Activated T-cell treated with anti-CD3 and anti-CD28 coated beads, Interleukin-2, amount 50 U/mL, for 24 hours (primary cell): ENCODE measurements around the gene OR2B3.
"Not testable (repeated sequence)": the region's sequence is repeated elsewhere in the genome, so short reads cannot be mapped to it uniquely, and the experiment has no call there.

Experiments
- DNase-seq: peaks from one replicate; pipeline ENCODE4 v3.0.0-alpha.2; 2020
- H3K27ac Mint-ChIP-seq: 2 replicates; pipeline ENCODE4 v1.8.0; 2020; ENCODE audit warnings: mild to moderate bottlenecking, mixed read lengths
- H3K27me3 Mint-ChIP-seq: 2 replicates; pipeline ENCODE4 v1.8.0; 2020; ENCODE audit warnings: mixed read lengths
- H3K36me3 Mint-ChIP-seq: 2 replicates; pipeline ENCODE4 v1.8.0; 2020; ENCODE audit warnings: low read depth, mixed read lengths
- H3K4me1 Mint-ChIP-seq: 2 replicates; pipeline ENCODE4 v1.8.0; 2020; ENCODE audit warnings: low read depth, mixed read lengths
- H3K4me3 Mint-ChIP-seq: 2 replicates; pipeline ENCODE4 v1.8.0; 2020; ENCODE audit warnings: mild to moderate bottlenecking, moderate library complexity, mixed read lengths
- H3K9me3 Mint-ChIP-seq: 2 replicates; pipeline ENCODE4 v1.8.0; 2020; ENCODE audit warnings: mixed read lengths

OR2B3 gene

GRCh38 chr6:29087213-29087612 lies at the start of gene OR2B3:
TSS of gene OR2B3 (minus strand) at chr6:29087313. CDS start at chr6:29087248, 65 bp downstream.
- H3K4me3 Mint-ChIP-seq, result no peak within 1 kb of the TSS
- H3K27me3 Mint-ChIP-seq, result peaks cover 49% of the 10 kb centered on the region
- H3K27ac Mint-ChIP-seq, result no peak within 1 kb of the TSS
- no peaks in the 10 kb centered on the region for H3K4me1 Mint-ChIP-seq
- no peaks in the 10 kb centered on the region for H3K9me3 Mint-ChIP-seq
- H3K36me3 Mint-ChIP-seq, result no peaks in the 10 kb centered on the region
- DNase-seq, result no peak

GRCh38 chr6:29131691-29132090 lies 44.6 kb upstream of the OR2B3 start:
- DNase-seq, result no peak
- Mint-ChIP-seq H3K4me3 (no peak overlapping the region), H3K27ac (no peak overlapping the region), H3K27me3 (peaks cover 52% of the 10 kb centered on the region), H3K4me1 (no peaks in the 10 kb centered on the region), H3K9me3 (no peaks in the 10 kb centered on the region), H3K36me3 (no peaks in the 10 kb centered on the region)

DNA sequence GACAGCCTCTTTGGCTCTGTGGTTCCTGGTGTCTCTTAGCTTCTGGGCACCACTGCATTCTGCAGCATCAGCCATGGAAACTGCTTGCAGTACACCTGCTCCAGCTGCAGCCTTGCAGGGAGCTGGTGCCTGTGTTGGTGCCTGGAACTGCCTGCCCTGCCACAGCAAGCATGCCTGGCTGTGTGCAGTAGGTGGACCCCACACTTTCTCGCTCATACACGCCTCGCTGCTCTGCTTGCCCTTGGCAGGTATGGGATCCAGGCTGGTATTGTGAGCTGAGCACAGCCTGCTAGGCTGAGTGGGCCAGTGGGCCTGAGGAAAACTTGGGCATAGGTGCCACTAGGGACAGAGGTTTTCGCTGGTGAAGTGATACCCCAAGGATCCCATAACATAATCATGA lies 43.5 kb upstream of the OR2B3 start:
- H3K36me3 Mint-ChIP-seq, result no peaks in the 10 kb centered on the region
- no peak for DNase-seq
- no peak overlapping the region for H3K4me3 Mint-ChIP-seq
- H3K27ac Mint-ChIP-seq, result no peak overlapping the region
- peaks cover 53% of the 10 kb centered on the region for H3K27me3 Mint-ChIP-seq
- H3K9me3 Mint-ChIP-seq, result no peaks in the 10 kb centered on the region
- no peaks in the 10 kb centered on the region for H3K4me1 Mint-ChIP-seq

- peaks cover 54% of the 10 kb centered on the region for H3K27me3 Mint-ChIP-seq
- H3K27ac Mint-ChIP-seq, result no peak overlapping the region
- H3K9me3 Mint-ChIP-seq, result no peaks in the 10 kb centered on the region
- no peaks in the 10 kb centered on the region for H3K4me1 Mint-ChIP-seq
- H3K36me3 Mint-ChIP-seq, result no peaks in the 10 kb centered on the region
- H3K4me3 Mint-ChIP-seq, result no peak overlapping the region
- DNase-seq, result no peak
These were observed 42.4 kb upstream of the OR2B3 start for GRCh38 chr6:29129326-29130012.

DNA sequence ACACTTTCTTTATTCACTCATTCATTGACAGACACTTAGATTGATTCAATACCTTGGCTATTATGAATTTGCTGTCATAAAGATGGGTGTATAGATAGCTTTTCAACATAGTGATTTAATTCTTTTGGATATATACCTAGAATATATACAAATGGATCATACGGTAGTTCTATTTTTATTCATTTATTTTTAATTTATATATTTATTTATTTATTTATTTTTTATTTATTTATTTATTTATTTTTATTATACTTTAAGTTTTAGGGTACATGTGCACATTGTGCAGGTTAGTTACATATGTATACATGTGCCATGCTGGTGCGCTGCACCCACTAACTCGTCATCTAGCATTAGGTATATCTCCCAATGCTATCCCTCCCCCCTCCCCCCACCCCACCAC lies 27.9 kb upstream of the OR2B3 start:
- not testable (repeated sequence) for H3K36me3 Mint-ChIP-seq, H3K4me3 Mint-ChIP-seq, DNase-seq, H3K4me1 Mint-ChIP-seq, H3K9me3 Mint-ChIP-seq, H3K27ac Mint-ChIP-seq
- peaks cover 60% of the 10 kb centered on the region for H3K27me3 Mint-ChIP-seq

- no peak overlapping the region for H3K4me3 Mint-ChIP-seq
- H3K27ac Mint-ChIP-seq, result no peak overlapping the region
- no peaks in the 10 kb centered on the region for H3K36me3 Mint-ChIP-seq
These were observed 25.0 kb upstream of the OR2B3 start for GRCh38 chr6:29112135-29112534.

GRCh38 chr6:29107758-29108157 lies 20.6 kb upstream of the OR2B3 start, which contains the start of gene OR2J3:
TSS of gene OR2J3 (plus strand) at chr6:29108058. CDS start at chr6:29111891, 3,833 bp downstream.
- H3K4me3 Mint-ChIP-seq, result no peak within 1 kb of the TSS
- no peak for DNase-seq
- H3K4me1 Mint-ChIP-seq, result no peaks in the 10 kb centered on the region
- H3K27ac Mint-ChIP-seq, result no peak within 1 kb of the TSS
- no peaks in the 10 kb centered on the region for H3K9me3 Mint-ChIP-seq
- H3K27me3 Mint-ChIP-seq, result peaks cover 55% of the 10 kb centered on the region
- no peaks in the 10 kb centered on the region for H3K36me3 Mint-ChIP-seq

More at GRCh38 chr6:29112135-29112534, 25.0 kb upstream of the OR2B3 start:
- H3K9me3 Mint-ChIP-seq, result no peaks in the 10 kb centered on the region
- no peaks in the 10 kb centered on the region for H3K4me1 Mint-ChIP-seq
- peaks cover 49% of the 10 kb centered on the region for H3K27me3 Mint-ChIP-seq
- DNase-seq, result no peak

DNA sequence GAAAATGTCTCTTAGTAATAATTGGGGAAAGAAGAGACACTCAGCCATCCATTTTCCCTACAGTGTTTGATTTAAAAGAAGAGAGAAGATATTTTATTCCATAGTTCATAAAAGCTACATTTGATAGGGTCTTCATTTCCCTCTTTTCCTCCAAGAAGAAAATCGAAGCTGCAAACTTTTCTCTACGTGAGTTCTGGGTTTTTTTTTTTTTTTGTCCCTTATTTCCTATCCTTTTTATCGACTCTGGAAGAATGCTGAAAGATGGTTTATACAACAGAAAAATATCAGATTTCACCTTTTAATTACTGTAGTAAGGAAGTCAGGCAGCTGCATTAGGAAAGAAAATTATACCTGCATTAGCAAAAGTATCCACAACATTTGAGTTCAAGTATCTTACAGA lies 12.1 kb upstream of the OR2B3 start, which contains the start of gene OR2J1:
TSS of gene OR2J1 (plus strand) at position 301 of the 400 bp plus-strand sequence. CDS start 1,453 bp downstream, outside the sequence.
- H3K27ac Mint-ChIP-seq, result no peak within 1 kb of the TSS
- peaks cover 37% of the 10 kb centered on the region for H3K27me3 Mint-ChIP-seq
- H3K36me3 Mint-ChIP-seq, result no peaks in the 10 kb centered on the region
- no peak for DNase-seq
- no peak within 1 kb of the TSS for H3K4me3 Mint-ChIP-seq
- no peaks in the 10 kb centered on the region for H3K4me1 Mint-ChIP-seq
- no peaks in the 10 kb centered on the region for H3K9me3 Mint-ChIP-seq

DNA sequence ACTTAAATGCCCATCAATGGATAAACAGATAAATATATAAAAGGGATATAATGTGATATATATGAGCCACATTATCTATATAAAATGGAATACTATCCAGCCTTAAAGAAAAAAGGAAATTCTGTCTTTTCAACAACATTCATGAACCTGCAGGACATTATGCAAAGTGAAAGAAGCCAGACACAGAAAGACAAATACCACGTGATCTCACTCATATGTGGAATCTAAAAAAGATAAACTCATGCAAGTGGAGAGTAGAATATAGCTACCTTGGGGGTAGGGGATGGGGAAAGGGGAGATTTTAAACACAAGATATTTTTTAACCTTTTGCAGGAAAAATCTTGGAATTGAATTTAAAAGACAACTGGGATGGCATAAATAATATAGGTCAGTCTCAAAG lies 10.7 kb upstream of the OR2B3 start:
- Mint-ChIP-seq H3K27ac (no peak overlapping the region), H3K27me3 (peaks cover 30% of the 10 kb centered on the region), H3K4me1 (no peaks in the 10 kb centered on the region), H3K9me3 (no peaks in the 10 kb centered on the region), H3K4me3 (no peak overlapping the region), H3K36me3 (no peaks in the 10 kb centered on the region)
- no peak for DNase-seq

- H3K4me3 Mint-ChIP-seq, result no peak overlapping the region
- no peaks in the 10 kb centered on the region for H3K4me1 Mint-ChIP-seq
- H3K36me3 Mint-ChIP-seq, result no peaks in the 10 kb centered on the region
- H3K27ac Mint-ChIP-seq, result no peak overlapping the region
- no peaks in the 10 kb centered on the region for H3K9me3 Mint-ChIP-seq
- H3K27me3 Mint-ChIP-seq, result peaks cover 34% of the 10 kb centered on the region
- DNase-seq, result no peak
These were observed 5.8 kb upstream of the OR2B3 start for GRCh38 chr6:29092957-29093356.

- H3K9me3 Mint-ChIP-seq, result no peaks in the 10 kb centered on the region
These were observed 4.7 kb downstream of the OR2B3 start for GRCh38 chr6:29082457-29082856.

GRCh38 chr6:29081312-29081711 lies 5.8 kb downstream of the OR2B3 start:
- H3K27ac Mint-ChIP-seq, result no peak overlapping the region
- no peak overlapping the region for H3K4me3 Mint-ChIP-seq
- H3K4me1 Mint-ChIP-seq, result peaks cover 2% of the 10 kb centered on the region
- H3K9me3 Mint-ChIP-seq, result no peaks in the 10 kb centered on the region
- no peaks in the 10 kb centered on the region for H3K36me3 Mint-ChIP-seq
- no peak for DNase-seq
- peaks cover 18% of the 10 kb centered on the region for H3K27me3 Mint-ChIP-seq

More at GRCh38 chr6:29082457-29082856, 4.7 kb downstream of the OR2B3 start:
- Mint-ChIP-seq H3K27me3 (peaks cover 18% of the 10 kb centered on the region), H3K36me3 (no peaks in the 10 kb centered on the region), H3K4me1 (peaks cover 2% of the 10 kb centered on the region), H3K27ac (no peak overlapping the region), H3K4me3 (no peak overlapping the region)
- DNase-seq, result no peak

DNA sequence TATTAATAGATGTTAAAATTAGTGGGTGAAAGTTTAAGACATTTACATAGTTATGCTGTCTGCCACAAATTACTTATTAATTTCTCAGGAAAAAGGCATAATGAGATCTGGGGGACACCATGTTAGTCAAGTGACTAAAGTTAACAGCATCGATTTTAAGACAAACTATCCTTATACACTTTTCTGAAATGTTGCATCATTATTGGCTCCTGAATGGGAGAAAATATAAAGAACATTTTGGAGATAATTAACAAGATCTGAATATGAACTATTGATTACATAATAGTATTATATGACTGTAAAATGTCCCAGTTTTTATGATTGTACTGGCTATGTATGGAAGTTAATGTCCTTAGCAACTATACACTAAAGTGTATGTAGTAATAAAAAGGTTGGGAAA lies 7.9 kb downstream of the OR2B3 start:
- Mint-ChIP-seq H3K4me1 (peaks cover 2% of the 10 kb centered on the region), H3K27ac (no peak overlapping the region), H3K36me3 (no peaks in the 10 kb centered on the region), H3K9me3 (no peaks in the 10 kb centered on the region), H3K27me3 (peaks cover 16% of the 10 kb centered on the region), H3K4me3 (no peak overlapping the region)
- DNase-seq, result no peak

GRCh38 chr6:29071831-29072723 lies 15.0 kb downstream of the OR2B3 start:
- Mint-ChIP-seq H3K9me3 (no peaks in the 10 kb centered on the region), H3K36me3 (no peaks in the 10 kb centered on the region), H3K4me3 (no peak overlapping the region), H3K27me3 (peaks cover 59% of the 10 kb centered on the region), H3K4me1 (no peaks in the 10 kb centered on the region), H3K27ac (no peak overlapping the region)
- no peak for DNase-seq

DNA sequence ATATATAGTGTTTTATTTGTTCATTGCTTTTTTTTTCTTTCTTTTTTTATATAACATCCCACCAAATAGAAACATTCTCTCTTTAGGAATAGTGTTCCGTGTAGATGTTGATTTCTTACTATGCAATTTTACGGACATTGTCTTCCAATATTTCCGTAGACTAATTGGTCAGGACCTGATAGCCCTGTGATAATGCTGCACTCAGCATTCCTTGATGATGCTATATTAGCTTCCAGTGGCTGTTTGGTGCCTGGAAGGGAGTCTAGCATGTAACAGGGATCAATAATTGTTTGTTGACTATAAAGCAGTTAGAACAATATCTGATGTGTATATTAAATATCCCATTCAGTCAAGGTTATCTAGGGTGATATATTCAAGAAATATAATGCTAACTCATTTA lies 35.4 kb downstream of the OR2B3 start:
- no peak overlapping the region for H3K4me3 Mint-ChIP-seq
- H3K9me3 Mint-ChIP-seq, result peaks cover 2% of the 10 kb centered on the region
- H3K36me3 Mint-ChIP-seq, result no peaks in the 10 kb centered on the region
- no peaks in the 10 kb centered on the region for H3K4me1 Mint-ChIP-seq
- peaks cover 55% of the 10 kb centered on the region for H3K27me3 Mint-ChIP-seq
- H3K27ac Mint-ChIP-seq, result no peak overlapping the region
- no peak for DNase-seq
